HepG2 (cell line): ENCODE data around the gene DNAJC5. TPM values are rescaled to one million over a fixed set of nuclear protein-coding genes. Genes with fewer than 3 reads are reported as not detected.

Source experiments
- HNRNPK ChIP-seq: fragments of 200-400 bp; formaldehyde crosslinking; IDR thresholded peaks from 2 replicates; pipeline ENCODE4 v1.6.1; 2018; ENCODE audit warnings: low read length, low read depth, moderate library complexity, mild to moderate bottlenecking; ENCODE audit not compliant: poor library complexity, severe bottlenecking
- IKZF4 ChIP-seq: sonication (generic); formaldehyde crosslinking; IDR thresholded peaks from 2 replicates; pipeline ENCODE4 v1.5.1; 2020; ENCODE audit warnings: borderline replicate concordance, mild to moderate bottlenecking, low read depth, missing genetic modification reagents; ENCODE audit errors: not compliant biosample characterization
- TBP ChIP-seq: sonication (generic); formaldehyde crosslinking; IDR thresholded peaks from 2 replicates; pipeline ENCODE4 v1.5.0; 2020; ENCODE audit warnings: missing genetic modification reagents
- ZFX ChIP-seq: sonication (generic); formaldehyde crosslinking; IDR thresholded peaks from 2 replicates; pipeline ENCODE4 v1.4.0; 2020; ENCODE audit warnings: mild to moderate bottlenecking, low read depth, missing genetic modification reagents, moderate library complexity
- ZNF20 ChIP-seq: sonication (generic); formaldehyde crosslinking; IDR thresholded peaks from 2 replicates; pipeline ENCODE4 v1.4.0; 2020; ENCODE audit warnings: mild to moderate bottlenecking, moderate library complexity, missing genetic modification reagents
- ZNF564 ChIP-seq: sonication (generic); formaldehyde crosslinking; IDR thresholded peaks from 2 replicates; pipeline ENCODE4 v1.8.1; 2023; ENCODE audit warnings: mild to moderate bottlenecking, missing genetic modification reagents
- ZNF615 ChIP-seq: sonication (generic); formaldehyde crosslinking; IDR thresholded peaks from 2 replicates; pipeline ENCODE4 v1.5.0; 2020; ENCODE audit warnings: mild to moderate bottlenecking, missing genetic modification reagents, borderline replicate concordance
- polyA plus RNA-seq, 8 experiments: library from polyadenylated mRNA; depleted of rRNA in 3 of 8; stranded (reverse) in 7 of 8; unstranded in 1 of 8; fragments of >200 nt; fragmentation: Illumina TruSeq in 4 of 8; extraction: Trizol in 4 of 8; gene quantifications; 2 replicates each; pipeline versions ENCODE4 v1.2.1 to v1.2.3, GENCODE V29; 2011 to 2016; ENCODE audit warnings: low read depth in 4 of 8, missing spikeins in 1 of 8, mixed read lengths in 1 of 8; ENCODE audit not compliant: insufficient read depth in 1 of 8
- total RNA-seq, 5 experiments: library from RNA; depleted of rRNA; stranded (reverse); fragments of >200 nt; fragmentation: Illumina TruSeq; extraction: Trizol; gene quantifications; 2 replicates each; pipeline ENCODE4 v1.2.3, GENCODE V29; 2016; ENCODE audit warnings: low read depth in 1 of 5
- TF ChIP-seq, protein P1 (sequence below): sonication (generic); formaldehyde crosslinking; IDR thresholded peaks from 2 replicates; pipeline ENCODE4 v1.4.0; 2020; ENCODE audit warnings: missing genetic modification reagents, borderline replicate concordance
- TF ChIP-seq, protein P2 (sequence below): sonication (generic); formaldehyde crosslinking; IDR thresholded peaks from 2 replicates; pipeline ENCODE4 v1.4.0; 2020; ENCODE audit warnings: missing genetic modification reagents
- TF ChIP-seq, protein P3 (sequence below), 2 experiments: sonication (generic) in 1 of 2; formaldehyde crosslinking in 1 of 2; IDR thresholded peaks; 2 replicates each; pipeline versions ENCODE4 v1.6.1 to v1.9.0; 2014 to 2022; ENCODE audit warnings: antibody characterized with exemption in 1 of 2, borderline replicate concordance in 1 of 2, inconsistent platforms in 1 of 2, low read depth in 1 of 2, missing genetic modification reagents in 1 of 2

The DNAJC5 gene
- total and polyA plus RNA-seq, 2 of the 13 experiments (the other 11 are each of a cell fraction or from before 2014, with no cell fraction given), result 42.8 to 64.5 TPM

DNA sequence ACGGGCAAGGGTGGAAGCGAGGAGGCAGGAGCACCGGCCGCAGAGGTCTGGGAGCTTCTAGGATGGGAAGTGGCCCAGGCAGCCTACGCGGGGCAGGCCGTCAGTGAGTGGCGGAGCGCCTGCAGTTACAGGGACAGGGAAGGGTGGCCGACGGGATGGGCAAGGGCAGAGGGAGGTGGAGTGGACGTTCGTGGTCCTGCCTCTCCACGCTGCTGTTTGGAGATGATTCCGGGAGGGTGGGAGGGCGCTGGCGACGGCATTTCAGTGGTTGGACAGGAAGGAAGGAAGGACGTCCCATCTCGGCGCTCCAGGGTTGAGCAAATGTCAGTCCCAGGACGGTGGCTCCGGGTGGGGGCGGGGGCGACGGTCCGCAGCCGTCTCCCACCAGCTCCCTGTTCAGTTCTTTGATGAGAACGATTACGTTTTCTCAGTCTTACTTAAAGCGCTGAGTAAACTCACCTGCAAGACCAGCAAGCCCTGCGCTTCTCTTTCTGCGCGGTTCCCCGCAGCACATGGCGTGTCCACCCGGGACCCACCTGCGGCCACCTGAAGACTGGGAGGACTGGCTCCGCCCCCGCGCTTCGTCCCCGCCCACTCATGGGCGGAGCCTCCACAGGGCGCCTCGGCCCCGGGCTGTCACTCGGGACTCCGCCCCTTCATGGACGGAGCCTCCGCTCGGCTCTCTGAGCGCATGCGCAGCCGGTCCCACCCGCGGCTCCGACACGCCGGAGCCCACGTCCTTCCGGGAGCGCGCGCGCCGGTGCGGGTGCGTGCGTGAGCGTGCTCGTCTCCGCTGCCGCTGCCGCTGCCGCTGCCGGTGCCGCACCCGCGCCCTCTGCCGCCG lies at the start of gene DNAJC5 (continued):
- TF ChIP-seq TBP (CRISPR knock-in tag) (no peak), HNRNPK (peak; percentile 36), ZNF564 (CRISPR knock-in tag) (no peak), IKZF4 (peak; percentile 17), ZNF20 (CRISPR knock-in tag) (no peak), ZNF615 (CRISPR knock-in tag) (no peak), ZFX (CRISPR knock-in tag) (peak; percentile 21)
- TF ChIP-seq, protein P1, sequence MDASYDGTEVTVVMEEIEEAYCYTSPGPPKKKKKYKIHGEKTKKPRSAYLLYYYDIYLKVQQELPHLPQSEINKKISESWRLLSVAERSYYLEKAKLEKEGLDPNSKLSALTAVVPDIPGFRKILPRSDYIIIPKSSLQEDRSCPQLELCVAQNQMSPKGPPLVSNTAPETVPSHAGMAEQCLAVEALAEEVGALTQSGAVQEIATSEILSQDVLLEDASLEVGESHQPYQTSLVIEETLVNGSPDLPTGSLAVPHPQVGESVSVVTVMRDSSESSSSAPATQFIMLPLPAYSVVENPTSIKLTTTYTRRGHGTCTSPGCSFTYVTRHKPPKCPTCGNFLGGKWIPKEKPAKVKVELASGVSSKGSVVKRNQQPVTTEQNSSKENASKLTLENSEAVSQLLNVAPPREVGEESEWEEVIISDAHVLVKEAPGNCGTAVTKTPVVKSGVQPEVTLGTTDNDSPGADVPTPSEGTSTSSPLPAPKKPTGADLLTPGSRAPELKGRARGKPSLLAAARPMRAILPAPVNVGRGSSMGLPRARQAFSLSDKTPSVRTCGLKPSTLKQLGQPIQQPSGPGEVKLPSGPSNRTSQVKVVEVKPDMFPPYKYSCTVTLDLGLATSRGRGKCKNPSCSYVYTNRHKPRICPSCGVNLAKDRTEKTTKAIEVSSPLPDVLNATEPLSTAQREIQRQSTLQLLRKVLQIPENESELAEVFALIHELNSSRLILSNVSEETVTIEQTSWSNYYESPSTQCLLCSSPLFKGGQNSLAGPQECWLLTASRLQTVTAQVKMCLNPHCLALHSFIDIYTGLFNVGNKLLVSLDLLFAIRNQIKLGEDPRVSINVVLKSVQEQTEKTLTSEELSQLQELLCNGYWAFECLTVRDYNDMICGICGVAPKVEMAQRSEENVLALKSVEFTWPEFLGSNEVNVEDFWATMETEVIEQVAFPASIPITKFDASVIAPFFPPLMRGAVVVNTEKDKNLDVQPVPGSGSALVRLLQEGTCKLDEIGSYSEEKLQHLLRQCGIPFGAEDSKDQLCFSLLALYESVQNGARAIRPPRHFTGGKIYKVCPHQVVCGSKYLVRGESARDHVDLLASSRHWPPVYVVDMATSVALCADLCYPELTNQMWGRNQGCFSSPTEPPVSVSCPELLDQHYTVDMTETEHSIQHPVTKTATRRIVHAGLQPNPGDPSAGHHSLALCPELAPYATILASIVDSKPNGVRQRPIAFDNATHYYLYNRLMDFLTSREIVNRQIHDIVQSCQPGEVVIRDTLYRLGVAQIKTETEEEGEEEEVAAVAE, result peak; percentile 65; the same call in 1 of the 2 replicates
- TF ChIP-seq, protein P2, sequence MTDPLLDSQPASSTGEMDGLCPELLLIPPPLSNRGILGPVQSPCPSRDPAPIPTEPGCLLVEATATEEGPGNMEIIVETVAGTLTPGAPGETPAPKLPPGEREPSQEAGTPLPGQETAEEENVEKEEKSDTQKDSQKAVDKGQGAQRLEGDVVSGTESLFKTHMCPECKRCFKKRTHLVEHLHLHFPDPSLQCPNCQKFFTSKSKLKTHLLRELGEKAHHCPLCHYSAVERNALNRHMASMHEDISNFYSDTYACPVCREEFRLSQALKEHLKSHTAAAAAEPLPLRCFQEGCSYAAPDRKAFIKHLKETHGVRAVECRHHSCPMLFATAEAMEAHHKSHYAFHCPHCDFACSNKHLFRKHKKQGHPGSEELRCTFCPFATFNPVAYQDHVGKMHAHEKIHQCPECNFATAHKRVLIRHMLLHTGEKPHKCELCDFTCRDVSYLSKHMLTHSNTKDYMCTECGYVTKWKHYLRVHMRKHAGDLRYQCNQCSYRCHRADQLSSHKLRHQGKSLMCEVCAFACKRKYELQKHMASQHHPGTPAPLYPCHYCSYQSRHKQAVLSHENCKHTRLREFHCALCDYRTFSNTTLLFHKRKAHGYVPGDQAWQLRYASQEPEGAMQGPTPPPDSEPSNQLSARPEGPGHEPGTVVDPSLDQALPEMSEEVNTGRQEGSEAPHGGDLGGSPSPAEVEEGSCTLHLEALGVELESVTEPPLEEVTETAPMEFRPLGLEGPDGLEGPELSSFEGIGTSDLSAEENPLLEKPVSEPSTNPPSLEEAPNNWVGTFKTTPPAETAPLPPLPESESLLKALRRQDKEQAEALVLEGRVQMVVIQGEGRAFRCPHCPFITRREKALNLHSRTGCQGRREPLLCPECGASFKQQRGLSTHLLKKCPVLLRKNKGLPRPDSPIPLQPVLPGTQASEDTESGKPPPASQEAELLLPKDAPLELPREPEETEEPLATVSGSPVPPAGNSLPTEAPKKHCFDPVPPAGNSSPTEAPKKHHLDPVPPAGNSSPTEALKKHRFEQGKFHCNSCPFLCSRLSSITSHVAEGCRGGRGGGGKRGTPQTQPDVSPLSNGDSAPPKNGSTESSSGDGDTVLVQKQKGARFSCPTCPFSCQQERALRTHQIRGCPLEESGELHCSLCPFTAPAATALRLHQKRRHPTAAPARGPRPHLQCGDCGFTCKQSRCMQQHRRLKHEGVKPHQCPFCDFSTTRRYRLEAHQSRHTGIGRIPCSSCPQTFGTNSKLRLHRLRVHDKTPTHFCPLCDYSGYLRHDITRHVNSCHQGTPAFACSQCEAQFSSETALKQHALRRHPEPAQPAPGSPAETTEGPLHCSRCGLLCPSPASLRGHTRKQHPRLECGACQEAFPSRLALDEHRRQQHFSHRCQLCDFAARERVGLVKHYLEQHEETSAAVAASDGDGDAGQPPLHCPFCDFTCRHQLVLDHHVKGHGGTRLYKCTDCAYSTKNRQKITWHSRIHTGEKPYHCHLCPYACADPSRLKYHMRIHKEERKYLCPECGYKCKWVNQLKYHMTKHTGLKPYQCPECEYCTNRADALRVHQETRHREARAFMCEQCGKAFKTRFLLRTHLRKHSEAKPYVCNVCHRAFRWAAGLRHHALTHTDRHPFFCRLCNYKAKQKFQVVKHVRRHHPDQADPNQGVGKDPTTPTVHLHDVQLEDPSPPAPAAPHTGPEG, result peak; percentile 61; the same call in 1 of the 2 replicates
- TF ChIP-seq, protein P3, sequence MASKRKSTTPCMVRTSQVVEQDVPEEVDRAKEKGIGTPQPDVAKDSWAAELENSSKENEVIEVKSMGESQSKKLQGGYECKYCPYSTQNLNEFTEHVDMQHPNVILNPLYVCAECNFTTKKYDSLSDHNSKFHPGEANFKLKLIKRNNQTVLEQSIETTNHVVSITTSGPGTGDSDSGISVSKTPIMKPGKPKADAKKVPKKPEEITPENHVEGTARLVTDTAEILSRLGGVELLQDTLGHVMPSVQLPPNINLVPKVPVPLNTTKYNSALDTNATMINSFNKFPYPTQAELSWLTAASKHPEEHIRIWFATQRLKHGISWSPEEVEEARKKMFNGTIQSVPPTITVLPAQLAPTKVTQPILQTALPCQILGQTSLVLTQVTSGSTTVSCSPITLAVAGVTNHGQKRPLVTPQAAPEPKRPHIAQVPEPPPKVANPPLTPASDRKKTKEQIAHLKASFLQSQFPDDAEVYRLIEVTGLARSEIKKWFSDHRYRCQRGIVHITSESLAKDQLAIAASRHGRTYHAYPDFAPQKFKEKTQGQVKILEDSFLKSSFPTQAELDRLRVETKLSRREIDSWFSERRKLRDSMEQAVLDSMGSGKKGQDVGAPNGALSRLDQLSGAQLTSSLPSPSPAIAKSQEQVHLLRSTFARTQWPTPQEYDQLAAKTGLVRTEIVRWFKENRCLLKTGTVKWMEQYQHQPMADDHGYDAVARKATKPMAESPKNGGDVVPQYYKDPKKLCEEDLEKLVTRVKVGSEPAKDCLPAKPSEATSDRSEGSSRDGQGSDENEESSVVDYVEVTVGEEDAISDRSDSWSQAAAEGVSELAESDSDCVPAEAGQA (IDR thresholded peaks at IDR 0.05; ENCODE audit: low read depth), result peak; percentile 1; the same call in 1 of the 2 replicates
- TF ChIP-seq, protein P3 (CRISPR knock-in tag; IDR thresholded peaks at IDR 0.05; ENCODE audit: borderline replicate concordance), result no peak; the same call in 1 of the 2 replicates
